Fibroblast of lung (primary cell): Measurements from ENCODE around the gene CYCS. TPM values are rescaled to one million over a fixed set of nuclear protein-coding genes. Genes with fewer than 3 reads are reported as not detected.

Experiments
- DNase-seq, 2 donors: peaks; one replicate each; pipeline versions ENCODE4 v3.0.0 to v3.0.0-alpha.2; 2010; ENCODE audit warnings: low read depth in 2 of 2
- H2AFZ ChIP-seq: 2 replicates; pipeline ENCODE4 v1.5.1; 2012; ENCODE audit warnings: low read length, control low read depth, inconsistent platforms
- H3K27ac ChIP-seq: 2 replicates; pipeline ENCODE4 v1.5.1; 2011; ENCODE audit warnings: low read length, control low read depth; ENCODE audit not compliant: insufficient read depth
- H3K27me3 ChIP-seq: 2 replicates; pipeline ENCODE4 v1.5.1; 2011; ENCODE audit warnings: mild to moderate bottlenecking, low read length; ENCODE audit not compliant: control insufficient read depth, insufficient read depth
- H3K36me3 ChIP-seq: 2 replicates; pipeline ENCODE4 v1.5.1; 2011; ENCODE audit warnings: low read length; ENCODE audit not compliant: control insufficient read depth, insufficient read depth
- H3K4me1 ChIP-seq: 2 replicates; pipeline ENCODE4 v1.5.1; 2011; ENCODE audit warnings: low read length; ENCODE audit not compliant: control insufficient read depth, insufficient read depth; ENCODE audit errors: extremely low read depth
- H3K4me2 ChIP-seq: 2 replicates; pipeline ENCODE4 v1.5.1; 2011; ENCODE audit warnings: low read length, control low read depth; ENCODE audit not compliant: insufficient read depth; ENCODE audit errors: extremely low read depth
- H3K4me3 ChIP-seq, 4 experiments: fragments of 200-600 bp in 1 of 4; sonication (generic) in 1 of 4; replicated peaks in 1 of 4; 2 replicates each; pipeline ENCODE4 v1.5.1; 2011 to 2016; ENCODE audit warnings: low read length in 4 of 4, low read depth in 3 of 4, mild to moderate bottlenecking in 3 of 4, control low read depth in 2 of 4, inconsistent platforms in 1 of 4, mixed read lengths in 1 of 4; ENCODE audit not compliant: insufficient read depth in 1 of 4; ENCODE audit errors: control extremely low read depth in 1 of 4
- H3K79me2 ChIP-seq: 2 replicates; pipeline ENCODE4 v1.5.1; 2012; ENCODE audit warnings: mild to moderate bottlenecking, low read length, inconsistent platforms; ENCODE audit not compliant: control insufficient read depth, insufficient read depth
- H3K9ac ChIP-seq: 2 replicates; pipeline ENCODE4 v1.5.1; 2011; ENCODE audit warnings: mild to moderate bottlenecking, low read length, control low read depth; ENCODE audit not compliant: insufficient read depth
- H3K9me3 ChIP-seq: 2 replicates; pipeline ENCODE4 v1.5.1; 2012; ENCODE audit warnings: low read depth, low read length; ENCODE audit not compliant: control insufficient read depth, insufficient read depth
- H4K20me1 ChIP-seq: 2 replicates; pipeline ENCODE4 v1.5.1; 2011; ENCODE audit warnings: low read length; ENCODE audit not compliant: control insufficient read depth, insufficient read depth; ENCODE audit errors: extremely low read depth
- CTCF ChIP-seq, 2 donors: IDR thresholded peaks in 1 of 2; conservative IDR thresholded peaks in 1 of 2; 1 replicate in 1 of 2; 2 replicates in 1 of 2; pipeline ENCODE4 v1.5.1; 2011 to 2012; ENCODE audit warnings: low read length in 2 of 2, control low read depth in 1 of 2, inconsistent platforms in 1 of 2, low read depth in 1 of 2, mild to moderate bottlenecking in 1 of 2
- EZH2 ChIP-seq: IDR thresholded peaks from 2 replicates; pipeline ENCODE4 v1.5.1; 2012; ENCODE audit warnings: low read length, control low read depth, mild to moderate bottlenecking; ENCODE audit errors: missing control alignments
- polyA plus RNA-seq, 2 donors: library from polyadenylated mRNA; depleted of rRNA in 1 of 2; stranded (reverse) in 1 of 2; unstranded in 1 of 2; fragments of >200 nt; gene quantifications; 2 replicates each; pipeline ENCODE4 v1.2.1, GENCODE V29; 2011 to 2012; ENCODE audit warnings: missing spikeins in 1 of 2
- total RNA-seq: library from RNA; depleted of rRNA; stranded (reverse); fragments of >200 nt; gene quantifications from 2 replicates; pipeline ENCODE4 v1.2.1, GENCODE V29; 2014

Gene CYCS
- total and polyA plus RNA-seq, 2 donors (not counting 1 experiment from before 2014, with no cell fraction given): 32.7 to 76.5 TPM

DNA sequence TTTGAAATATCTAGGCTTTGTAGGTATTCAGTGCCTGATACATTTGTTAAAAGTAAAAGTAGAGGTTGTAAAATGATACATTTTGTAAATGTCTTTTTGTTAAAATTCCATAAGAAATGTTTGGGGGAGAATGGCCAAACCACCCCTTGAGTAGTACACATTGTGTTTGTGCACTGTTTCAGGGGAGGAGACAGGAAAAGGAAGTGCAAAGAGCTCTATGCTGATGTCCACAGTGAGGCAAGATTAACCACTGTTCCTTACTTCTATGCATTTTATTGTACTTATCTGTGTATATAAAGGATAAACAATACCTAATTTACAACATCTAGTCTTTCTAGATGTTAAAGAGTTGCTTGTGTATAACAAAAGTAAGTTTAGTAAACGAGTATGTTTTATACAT is 7.4 kb upstream of the CYCS start:
- Histone ChIP-seq H3K9me3 (no peaks in the 10 kb centered on the region), H2AFZ (no peak overlapping the region)
- DNase-seq: no peak

DNA sequence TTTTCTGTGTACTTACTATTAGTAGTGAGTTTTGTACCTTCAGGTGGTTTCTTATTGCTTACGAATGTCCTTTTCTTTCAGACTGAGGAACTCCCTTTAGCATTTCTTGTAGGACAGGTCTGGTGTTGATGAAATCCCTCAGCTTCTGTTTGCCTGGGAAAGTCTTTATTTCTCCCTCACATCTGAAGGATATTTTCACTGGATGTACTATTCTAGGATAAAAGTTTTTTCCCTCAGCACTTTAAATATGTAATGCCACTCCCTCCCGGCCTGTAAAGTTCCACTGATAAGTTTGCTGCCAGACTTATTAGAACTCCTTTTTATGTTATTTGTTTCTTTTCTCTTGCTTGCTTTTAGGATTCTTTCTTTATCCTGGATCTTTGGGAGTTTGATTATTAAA is 1.7 kb upstream of the CYCS start:
- peaks cover under 1% of the 10 kb centered on the region for H3K36me3 ChIP-seq
- no peak overlapping the region for H3K4me3 ChIP-seq
- no peak overlapping the region for H2AFZ ChIP-seq
- no peak overlapping the region for H3K27ac ChIP-seq
- H4K20me1 ChIP-seq: no peaks in the 10 kb centered on the region
- no peak overlapping the region for H3K4me2 ChIP-seq
- no peaks in the 10 kb centered on the region for H3K27me3 ChIP-seq
- H3K9me3 ChIP-seq: no peaks in the 10 kb centered on the region
- no peak overlapping the region for H3K9ac ChIP-seq
- H3K4me1 ChIP-seq: peaks cover 2% of the 10 kb centered on the region
- no peak for TF ChIP-seq EZH2
- no peak for TF ChIP-seq CTCF (conservative IDR thresholded peaks at IDR 0.05 in 1 of 2, IDR thresholded peaks at IDR 0.05 in 1 of 2; ENCODE audit: low read depth in 1 of 2, low read length in 2 of 2)
- H3K79me2 ChIP-seq: peaks cover 21% of the 10 kb centered on the region
- no peak for DNase-seq

More for the DNA sequence above, 7.4 kb upstream of the CYCS start:
- H3K4me3 ChIP-seq: no peak overlapping the region
- H3K27me3 ChIP-seq: no peaks in the 10 kb centered on the region
- no peak for TF ChIP-seq EZH2
- no peak for TF ChIP-seq CTCF (conservative IDR thresholded peaks at IDR 0.05 in 1 of 2, IDR thresholded peaks at IDR 0.05 in 1 of 2; ENCODE audit: low read depth in 1 of 2, low read length in 2 of 2)
- no peak overlapping the region for H3K27ac ChIP-seq
- no peaks in the 10 kb centered on the region for H3K4me1 ChIP-seq
- H3K4me2 ChIP-seq: no peak overlapping the region
- H3K79me2 ChIP-seq: no peaks in the 10 kb centered on the region
- no peak overlapping the region for H3K9ac ChIP-seq
- H4K20me1 ChIP-seq: no peaks in the 10 kb centered on the region
- H3K36me3 ChIP-seq: no peaks in the 10 kb centered on the region

DNA sequence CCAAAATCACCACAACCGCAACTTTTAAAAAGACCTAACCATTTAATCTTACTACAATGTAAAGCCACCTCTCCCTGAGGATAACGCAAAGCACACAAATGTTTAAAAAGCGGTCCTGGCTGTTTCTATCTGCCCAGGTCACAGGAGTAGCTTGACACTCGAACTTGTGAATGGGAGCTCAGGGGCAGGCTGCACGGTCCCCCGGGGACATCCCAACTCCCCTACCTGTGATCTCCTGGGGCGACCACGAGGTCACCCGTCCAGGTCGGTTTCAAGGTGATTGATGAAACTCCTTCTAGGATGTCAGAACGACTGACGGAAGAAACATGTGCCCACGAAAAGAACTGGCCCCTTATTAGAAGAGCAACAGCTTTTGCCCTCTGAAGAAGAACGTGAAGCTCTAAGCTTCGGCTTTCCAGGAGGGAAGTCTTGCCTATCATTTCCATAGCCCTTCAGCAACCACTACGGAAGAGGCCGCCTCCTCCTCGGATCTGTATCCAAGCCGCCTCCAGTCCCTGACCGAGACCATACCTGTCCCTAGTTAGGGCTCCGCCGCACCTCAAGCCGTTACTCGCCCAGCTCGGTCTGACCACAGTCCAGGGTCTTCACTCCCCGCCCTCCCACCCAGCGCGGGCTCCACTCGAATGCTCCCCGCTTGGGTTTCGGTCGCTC is 459 bp downstream of the CYCS start:
- Histone ChIP-seq H3K4me3 (peak overlapping the region; percentile 64 to 95 (median 87)), H2AFZ (no peak overlapping the region), H3K36me3 (peaks cover 8% of the 10 kb centered on the region), H3K79me2 (peaks cover 23% of the 10 kb centered on the region), H3K9me3 (no peaks in the 10 kb centered on the region), H3K9ac (peak overlapping the region; percentile 78), H3K27me3 (no peaks in the 10 kb centered on the region), H3K4me2 (peak overlapping the region; percentile 57), H4K20me1 (no peaks in the 10 kb centered on the region), H3K27ac (peak overlapping the region; percentile 89), H3K4me1 (peaks cover 2% of the 10 kb centered on the region)
- DNase-seq: peak in 1 of 2 donors; percentile 32
- TF ChIP-seq EZH2 (no peak), CTCF (conservative IDR thresholded peaks at IDR 0.05 in 1 of 2, IDR thresholded peaks at IDR 0.05 in 1 of 2; ENCODE audit: low read depth in 1 of 2, low read length in 2 of 2) (no peak)
